Endothelial cell of umbilical vein (primary cell): ENCODE data around the gene FRMD4A. TPM values are rescaled to one million over a fixed set of nuclear protein-coding genes. Genes with fewer than 3 reads are reported as not detected.

ENCODE experiments used
- BruUV-seq: library from RNA; stranded (reverse); fragments of 400-500 nt; replicated peaks from 2 replicates; lab custom pipeline; 2021; lab: Mats Ljungman, UMichigan
- CTCF ChIA-PET: fragments of 300-600, 350-600 bp; sonication (Branson Sonifier 250); formaldehyde crosslinking; loops from one replicate; lab custom pipeline; 2021; ENCODE audit warnings: antibody characterized with exemption, inconsistent platforms; lab: Charles Lee
- POLR2A ChIA-PET: fragments of 300-600, 350-600 bp; sonication (Branson Sonifier 250); formaldehyde crosslinking; loops from one replicate; lab custom pipeline; 2021; ENCODE audit warnings: antibody characterized with exemption, inconsistent platforms; lab: Charles Lee
- DNase-seq: peaks from one replicate; pipeline ENCODE4 v3.0.0-alpha.2; 2011; ENCODE audit warnings: low read depth, low spot score
- FAIRE-seq: peaks from 2 replicates; lab custom pipeline; 2011; peaks lifted over from hg19 to GRCh38; lab: Jason Lieb, UNC
- H2AFZ ChIP-seq: 2 replicates; pipeline ENCODE4 v1.6.0; 2012; ENCODE audit warnings: low read depth, low read length, control low read depth, inconsistent platforms
- H3K27ac ChIP-seq: 2 replicates; pipeline ENCODE4 v1.5.1; 2011; ENCODE audit warnings: low read depth, mild to moderate bottlenecking, control low read depth, low read length, moderate library complexity; ENCODE audit not compliant: insufficient read depth
- H3K27me3 ChIP-seq, 2 experiments: 2 replicates each; pipeline versions ENCODE4 v1.6.0 to v1.6.1; 2011; ENCODE audit warnings: low read length in 2 of 2, mixed read lengths in 1 of 2; ENCODE audit not compliant: control insufficient read depth in 2 of 2, insufficient read depth in 2 of 2
- H3K36me3 ChIP-seq, 2 experiments: 2 replicates in 1 of 2; 3 replicates in 1 of 2; pipeline ENCODE4 v1.5.1; 2011; ENCODE audit warnings: low read length in 2 of 2, mild to moderate bottlenecking in 1 of 2, moderate library complexity in 1 of 2; ENCODE audit not compliant: control insufficient read depth in 2 of 2, insufficient read depth in 2 of 2; ENCODE audit errors: extremely low read depth in 1 of 2
- H3K4me1 ChIP-seq: 3 replicates; pipeline ENCODE4 v1.5.1; 2011; ENCODE audit warnings: mild to moderate bottlenecking, low read length; ENCODE audit not compliant: control insufficient read depth, insufficient read depth; ENCODE audit errors: extremely low read depth
- H3K4me2 ChIP-seq: 2 replicates; pipeline ENCODE4 v1.6.1; 2011; ENCODE audit warnings: low read length, control low read depth, mixed read lengths; ENCODE audit not compliant: insufficient read depth
- H3K4me3 ChIP-seq, 3 experiments: fragments of 200-600 bp in 1 of 3; sonication (generic), shearing (Covaris generic) in 1 of 3; replicated peaks in 1 of 3; 2 replicates each; pipeline ENCODE4 v1.5.1; 2011 to 2016; ENCODE audit warnings: control low read depth in 3 of 3, low read length in 3 of 3, mild to moderate bottlenecking in 2 of 3, inconsistent platforms in 1 of 3, low read depth in 1 of 3, moderate library complexity in 1 of 3; ENCODE audit not compliant: insufficient read depth in 1 of 3
- H3K79me2 ChIP-seq: 2 replicates; pipeline ENCODE4 v1.6.0; 2012; ENCODE audit warnings: low read length, inconsistent platforms; ENCODE audit not compliant: control insufficient read depth, insufficient read depth
- H3K9ac ChIP-seq: replicated peaks from 2 replicates; pipeline ENCODE3; 2011; ENCODE audit warnings: low read length, control low read depth; ENCODE audit not compliant: insufficient read depth; ENCODE audit errors: extremely low read depth
- H3K9me1 ChIP-seq: replicated peaks from 3 replicates; pipeline ENCODE4 v1.6.0; 2011; ENCODE audit warnings: mild to moderate bottlenecking, low read length; ENCODE audit not compliant: control insufficient read depth, insufficient read depth; ENCODE audit errors: extremely low read depth
- H3K9me3 ChIP-seq: replicated peaks from 2 replicates; pipeline ENCODE4 v1.5.1; 2012; ENCODE audit warnings: low read length, inconsistent platforms; ENCODE audit not compliant: control insufficient read depth, insufficient read depth
- H4K20me1 ChIP-seq: replicated peaks from 2 replicates; pipeline ENCODE3; 2011; ENCODE audit warnings: mild to moderate bottlenecking, low read length; ENCODE audit not compliant: control insufficient read depth, insufficient read depth; ENCODE audit errors: extremely low read depth
- EZH2 ChIP-seq: IDR thresholded peaks from 2 replicates; pipeline ENCODE4 v1.6.1; 2012; ENCODE audit warnings: borderline replicate concordance, low read depth, mild to moderate bottlenecking, moderate library complexity, low read length, inconsistent platforms; ENCODE audit not compliant: severe bottlenecking
- FOS ChIP-seq: IDR thresholded peaks from 2 replicates; pipeline ENCODE4 v1.6.1; 2011; ENCODE audit warnings: mild to moderate bottlenecking, low read length, moderate library complexity, borderline replicate concordance; ENCODE audit not compliant: insufficient read depth
- GATA2 ChIP-seq: IDR thresholded peaks from 2 replicates; pipeline ENCODE4 v1.7.0; 2011; ENCODE audit warnings: low read depth, mild to moderate bottlenecking, moderate library complexity, mixed read lengths, low read length; ENCODE audit not compliant: insufficient read length, insufficient read depth
- MYC ChIP-seq: IDR thresholded peaks from one replicate; pipeline ENCODE4 v1.6.1; 2011; ENCODE audit warnings: mild to moderate bottlenecking, low read depth, low read length
- POLR2A ChIP-seq: IDR thresholded peaks from 2 replicates; pipeline ENCODE4 v1.6.1; 2012; ENCODE audit warnings: low read depth, mild to moderate bottlenecking, control low read depth, low read length
- dilution Hi-C: fragments of 300-500 bp; cut with MboI; formaldehyde crosslinking; loops from one replicate; pipeline ENCODE4 v1.15.0; 2019; ENCODE audit warnings: low sequenced_read_pairs; ENCODE audit not compliant: extremely low pct_ligation_motif_present
- intact Hi-C: fragments of 100-400 bp; cut with micrococcal nuclease; formaldehyde crosslinking; loops from one replicate; pipeline ENCODE4 v1.10.0; 2022
- polyA plus RNA-seq, 4 experiments: library from polyadenylated mRNA; depleted of rRNA in 3 of 4; stranded (reverse) in 3 of 4; unstranded in 1 of 4; fragments of >200 nt; gene quantifications; 2 replicates each; pipeline versions ENCODE4 v1.2.1 to v1.2.3, GENCODE V29; 2011 to 2012; ENCODE audit warnings: missing spikeins in 1 of 4
- total RNA-seq: library from RNA; stranded (reverse); gene quantifications from 2 replicates; pipeline ENCODE4 v1.2.3, GENCODE V29; 2021
- TF ChIP-seq, protein P1 (sequence below): IDR thresholded peaks from 2 replicates; pipeline ENCODE4 v1.6.1; 2011; ENCODE audit not compliant: insufficient read depth, insufficient read length
- TF ChIP-seq, protein P2 (sequence below), 2 donors: IDR thresholded peaks; 1 replicate in 1 of 2; 2 replicates in 1 of 2; pipeline ENCODE4 v1.5.1; 2011; ENCODE audit warnings: low read length in 2 of 2, mild to moderate bottlenecking in 2 of 2, moderate library complexity in 2 of 2, control low read depth in 1 of 2, inconsistent platforms in 1 of 2, low read depth in 1 of 2; ENCODE audit not compliant: insufficient read depth in 1 of 2; ENCODE audit errors: extremely low read depth in 1 of 2

The FRMD4A gene
- total and polyA plus RNA-seq, 2 donors (not counting 3 experiments of a cell fraction or from before 2014, with no cell fraction given): 123 to 148 TPM

DNA sequence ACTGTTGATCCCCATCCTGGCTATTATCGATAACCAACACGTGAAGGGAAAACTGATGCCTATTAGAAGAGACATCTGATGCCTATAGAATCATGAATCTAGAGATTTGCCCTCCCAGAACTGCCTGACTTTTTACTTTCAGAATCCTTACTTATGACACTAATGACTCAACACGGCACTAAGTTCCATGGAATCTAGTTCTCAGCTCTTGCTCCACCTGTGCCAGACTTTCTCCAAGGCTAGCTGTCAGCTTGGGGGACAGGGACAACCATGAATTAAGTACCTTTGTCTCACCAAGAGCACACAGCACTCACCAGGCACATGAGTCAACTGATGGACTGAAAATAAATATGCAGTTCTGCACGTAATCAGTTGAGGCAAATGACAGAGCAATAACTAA is 184.2 kb downstream of the FRMD4A start:
- Histone ChIP-seq H3K9me1 (no peaks in the 10 kb centered on the region), H3K4me3 (no peak overlapping the region), H2AFZ (no peak overlapping the region), H3K79me2 (no peaks in the 10 kb centered on the region), H3K4me2 (no peak overlapping the region), H3K9me3 (no peaks in the 10 kb centered on the region), H3K36me3 (no peaks in the 10 kb centered on the region), H3K9ac (no peak overlapping the region), H3K27me3 (peaks cover 31 to 33% of the 10 kb centered on the region in 2 experiments), H3K27ac (no peak overlapping the region), H4K20me1 (no peaks in the 10 kb centered on the region), H3K4me1 (no peaks in the 10 kb centered on the region)
- no peak for DNase-seq
- intact Hi-C loops: no loop called here
- ChIA-PET CTCF (interaction anchor here (0.9 to 1.3 kb wide), 2 partner anchors 11 to 262 kb away, joined by 3 read pairs; no protein-coding TSS in a partner anchor), POLR2A (no interaction called here)
- TF ChIP-seq MYC (no peak), GATA2 (no peak), EZH2 (no peak), FOS (no peak), POLR2A (no peak)
- TF ChIP-seq, protein P1, sequence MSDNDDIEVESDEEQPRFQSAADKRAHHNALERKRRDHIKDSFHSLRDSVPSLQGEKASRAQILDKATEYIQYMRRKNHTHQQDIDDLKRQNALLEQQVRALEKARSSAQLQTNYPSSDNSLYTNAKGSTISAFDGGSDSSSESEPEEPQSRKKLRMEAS: no peak
- TF ChIP-seq, protein P2, sequence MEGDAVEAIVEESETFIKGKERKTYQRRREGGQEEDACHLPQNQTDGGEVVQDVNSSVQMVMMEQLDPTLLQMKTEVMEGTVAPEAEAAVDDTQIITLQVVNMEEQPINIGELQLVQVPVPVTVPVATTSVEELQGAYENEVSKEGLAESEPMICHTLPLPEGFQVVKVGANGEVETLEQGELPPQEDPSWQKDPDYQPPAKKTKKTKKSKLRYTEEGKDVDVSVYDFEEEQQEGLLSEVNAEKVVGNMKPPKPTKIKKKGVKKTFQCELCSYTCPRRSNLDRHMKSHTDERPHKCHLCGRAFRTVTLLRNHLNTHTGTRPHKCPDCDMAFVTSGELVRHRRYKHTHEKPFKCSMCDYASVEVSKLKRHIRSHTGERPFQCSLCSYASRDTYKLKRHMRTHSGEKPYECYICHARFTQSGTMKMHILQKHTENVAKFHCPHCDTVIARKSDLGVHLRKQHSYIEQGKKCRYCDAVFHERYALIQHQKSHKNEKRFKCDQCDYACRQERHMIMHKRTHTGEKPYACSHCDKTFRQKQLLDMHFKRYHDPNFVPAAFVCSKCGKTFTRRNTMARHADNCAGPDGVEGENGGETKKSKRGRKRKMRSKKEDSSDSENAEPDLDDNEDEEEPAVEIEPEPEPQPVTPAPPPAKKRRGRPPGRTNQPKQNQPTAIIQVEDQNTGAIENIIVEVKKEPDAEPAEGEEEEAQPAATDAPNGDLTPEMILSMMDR (IDR thresholded peaks at IDR 0.05; ENCODE audit: extremely low read depth in 1 of 2, insufficient read depth in 1 of 2, low read depth in 1 of 2, low read length in 2 of 2): no peak
- dilution Hi-C loops: no loop called here
- no peak for FAIRE-seq
- no TSS peak for BruUV-seq
